NOMO-1 treated with dmso at 0.1 percent for 144 hours (cell line): ENCODE data around the gene ZC3H12C.

Experiments
- DNase-seq: peaks from one replicate; lab custom pipeline; 2025; ENCODE audit not compliant: unreplicated experiment; lab: John Stamatoyannopoulos, UW

Gene ZC3H12C

GRCh38 chr11:110147962-110148709 is 54.9 kb downstream of the ZC3H12C start:
- DNase-seq: no peak

- DNase-seq: no peak
Measured at GRCh38 chr11:110148775-110149744, 55.9 kb downstream of the ZC3H12C start.

- no peak for DNase-seq
Measured at GRCh38 chr11:110152199-110152598, 59.0 kb downstream of the ZC3H12C start.

- DNase-seq: no peak
Measured at GRCh38 chr11:110153474-110153873, 60.3 kb downstream of the ZC3H12C start.

- no peak for DNase-seq
Measured at GRCh38 chr11:110156503-110156902, 63.3 kb downstream of the ZC3H12C start.

GRCh38 chr11:110158317-110159200 is 65.4 kb downstream of the ZC3H12C start:
- no peak for DNase-seq

GRCh38 chr11:110159476-110159875 is 66.3 kb downstream of the ZC3H12C start:
- DNase-seq: no peak

GRCh38 chr11:110160016-110160415 is 66.8 kb downstream of the ZC3H12C start:
- no peak for DNase-seq

- no peak for DNase-seq
Measured at GRCh38 chr11:110160437-110160836, 67.2 kb downstream of the ZC3H12C start.

GRCh38 chr11:110161061-110161460 is 67.9 kb downstream of the ZC3H12C start:
- no peak for DNase-seq

GRCh38 chr11:110162216-110162615 is 69.0 kb downstream of the ZC3H12C start:
- DNase-seq: no peak

GRCh38 chr11:110165039-110165925 is 72.1 kb downstream of the ZC3H12C start:
- no peak for DNase-seq

GRCh38 chr11:110168033-110168803 is 75.0 kb downstream of the ZC3H12C start:
- no peak for DNase-seq

- no peak for DNase-seq
Measured at GRCh38 chr11:110169738-110170137, 76.5 kb downstream of the ZC3H12C start.

GRCh38 chr11:110172468-110173065 is 79.4 kb downstream of the ZC3H12C start:
- no peak for DNase-seq

GRCh38 chr11:110173811-110174644 is 80.8 kb downstream of the ZC3H12C start:
- DNase-seq: peak; percentile 16

- no peak for DNase-seq
Measured at GRCh38 chr11:110174645-110175310, 81.6 kb downstream of the ZC3H12C start.
